A673 (cell line): ENCODE measurements around the gene OR51M1. TPM values are rescaled to one million over a fixed set of nuclear protein-coding genes. Genes with fewer than 3 reads are reported as not detected.
"Not testable (repeated sequence)": the region's sequence is repeated elsewhere in the genome, so short reads cannot be mapped to it uniquely, and the experiment has no call there.

Experiments used
- BruUV-seq: library from RNA; stranded (reverse); fragments of 400-500 nt; replicated peaks from 2 replicates; lab custom pipeline; 2021; lab: Mats Ljungman, UMichigan
- CTCF ChIA-PET: fragments of 300-600 bp; sonication (Branson Sonifier 250); formaldehyde crosslinking; loops from one replicate; lab custom pipeline; 2022; ENCODE audit warnings: antibody characterized with exemption; lab: Charles Lee
- POLR2A ChIA-PET: fragments of 300-600 bp; sonication (Branson Sonifier 250); formaldehyde crosslinking; loops from one replicate; lab custom pipeline; 2022; ENCODE audit warnings: antibody characterized with exemption; ENCODE audit not compliant: low non-redundant PET; lab: Charles Lee
- DNase-seq: peaks from one replicate; pipeline ENCODE4 v3.0.0-alpha.2; 2015; ENCODE audit warnings: low spot score
- H3K27ac ChIP-seq: fragments of 200-600 bp; sonication (generic); 2 replicates; pipeline ENCODE4 v1.5.1; 2016; ENCODE audit warnings: mixed run types, low read depth, mild to moderate bottlenecking, mixed read lengths, antibody characterized with exemption, low read length; ENCODE audit not compliant: poor library complexity, severe bottlenecking
- H3K27me3 ChIP-seq: fragments of 200-600 bp; sonication (generic); replicated peaks from 2 replicates; pipeline ENCODE4 v1.6.1; 2017; ENCODE audit warnings: mixed run types, low read depth, mild to moderate bottlenecking, mixed read lengths, antibody characterized with exemption, low read length; ENCODE audit not compliant: insufficient read depth, poor library complexity
- H3K36me3 ChIP-seq: fragments of 200-600 bp; sonication (generic); 2 replicates; pipeline ENCODE4 v1.6.1; 2016; ENCODE audit warnings: mixed run types, mild to moderate bottlenecking, mixed read lengths, antibody characterized with exemption, low read length; ENCODE audit not compliant: insufficient read depth, poor library complexity, severe bottlenecking
- H3K4me1 ChIP-seq: fragments of 200-600 bp; sonication (generic); 2 replicates; pipeline ENCODE4 v1.6.1; 2017; ENCODE audit warnings: mixed run types, mild to moderate bottlenecking, mixed read lengths, antibody characterized with exemption, low read length; ENCODE audit not compliant: insufficient read depth, poor library complexity, severe bottlenecking
- H3K4me3 ChIP-seq: fragments of 200-600 bp; sonication (generic); 2 replicates; pipeline ENCODE4 v1.5.1; 2016; ENCODE audit warnings: low read depth, mixed run types, mild to moderate bottlenecking, mixed read lengths, low read length; ENCODE audit not compliant: poor library complexity, severe bottlenecking
- H3K9me3 ChIP-seq: fragments of 200-600 bp; sonication (generic); 2 replicates; pipeline ENCODE4 v1.6.1; 2016; ENCODE audit warnings: mixed run types, low read depth, mild to moderate bottlenecking, mixed read lengths, antibody characterized with exemption, low read length; ENCODE audit not compliant: poor library complexity, severe bottlenecking
- EZH2 ChIP-seq: fragments of 200-600 bp; sonication (generic); IDR thresholded peaks from 2 replicates; pipeline ENCODE4 v1.6.1; 2017; ENCODE audit warnings: borderline replicate concordance, low read depth, mild to moderate bottlenecking, mixed read lengths, antibody characterized with exemption, low read length; ENCODE audit not compliant: poor library complexity, severe bottlenecking
- intact Hi-C: fragments of 100-400 bp; cut with micrococcal nuclease; formaldehyde crosslinking; loops from one replicate; pipeline ENCODE4 v1.10.0; 2022; ENCODE audit not compliant: unreplicated experiment
- total RNA-seq: library from RNA; stranded (reverse); gene quantifications from 2 replicates; pipeline ENCODE4 v1.2.3, GENCODE V29; 2021
- TF ChIP-seq, protein P1 (sequence below): fragments of 300-800, 200-600 bp; sonication (generic); conservative IDR thresholded peaks from 2 replicates; pipeline ENCODE4 v1.5.1; 2017; ENCODE audit warnings: low read depth, mild to moderate bottlenecking, antibody characterized with exemption, low read length, moderate library complexity, mixed read lengths

OR51M1 gene
- total RNA-seq, 1 experiment from 2014 or later = not detected

GRCh38 chr11:5348551-5349194 lies 34.9 kb upstream of the OR51M1 start:
- Histone ChIP-seq H3K9me3 (no peaks in the 10 kb centered on the region), H3K36me3 (no peaks in the 10 kb centered on the region), H3K27ac (no peak overlapping the region), H3K27me3 (no peaks in the 10 kb centered on the region), H3K4me3 (no peak overlapping the region), H3K4me1 (no peaks in the 10 kb centered on the region)
- TF ChIP-seq, protein P1, sequence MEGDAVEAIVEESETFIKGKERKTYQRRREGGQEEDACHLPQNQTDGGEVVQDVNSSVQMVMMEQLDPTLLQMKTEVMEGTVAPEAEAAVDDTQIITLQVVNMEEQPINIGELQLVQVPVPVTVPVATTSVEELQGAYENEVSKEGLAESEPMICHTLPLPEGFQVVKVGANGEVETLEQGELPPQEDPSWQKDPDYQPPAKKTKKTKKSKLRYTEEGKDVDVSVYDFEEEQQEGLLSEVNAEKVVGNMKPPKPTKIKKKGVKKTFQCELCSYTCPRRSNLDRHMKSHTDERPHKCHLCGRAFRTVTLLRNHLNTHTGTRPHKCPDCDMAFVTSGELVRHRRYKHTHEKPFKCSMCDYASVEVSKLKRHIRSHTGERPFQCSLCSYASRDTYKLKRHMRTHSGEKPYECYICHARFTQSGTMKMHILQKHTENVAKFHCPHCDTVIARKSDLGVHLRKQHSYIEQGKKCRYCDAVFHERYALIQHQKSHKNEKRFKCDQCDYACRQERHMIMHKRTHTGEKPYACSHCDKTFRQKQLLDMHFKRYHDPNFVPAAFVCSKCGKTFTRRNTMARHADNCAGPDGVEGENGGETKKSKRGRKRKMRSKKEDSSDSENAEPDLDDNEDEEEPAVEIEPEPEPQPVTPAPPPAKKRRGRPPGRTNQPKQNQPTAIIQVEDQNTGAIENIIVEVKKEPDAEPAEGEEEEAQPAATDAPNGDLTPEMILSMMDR = no peak
- TF ChIP-seq EZH2 = no peak
- ChIA-PET POLR2A (no interaction called here), CTCF (no interaction called here)
- intact Hi-C loops = no loop called here
- DNase-seq = no peak
- no TSS peak for BruUV-seq

- Histone ChIP-seq H3K27ac (no peak overlapping the region), H3K27me3 (no peaks in the 10 kb centered on the region), H3K4me1 (no peaks in the 10 kb centered on the region), H3K36me3 (no peaks in the 10 kb centered on the region), H3K9me3 (no peaks in the 10 kb centered on the region), H3K4me3 (no peak overlapping the region)
- POLR2A ChIA-PET = no interaction called here
- CTCF ChIA-PET = no interaction called here
- BruUV-seq = no TSS peak
- TF ChIP-seq, protein P1 = no peak
- no peak for TF ChIP-seq EZH2
- intact Hi-C loops = no loop called here
- DNase-seq = no peak
These were observed 34.1 kb upstream of the OR51M1 start for GRCh38 chr11:5349550-5349949.

- POLR2A ChIA-PET = no interaction called here
These were observed 32.4 kb upstream of the OR51M1 start, which contains the start of gene OR51B6 for GRCh38 chr11:5351208-5351607. TSS of gene OR51B6 (plus strand) at chr11:5351508. CDS start at chr11:5351508, 0 bp downstream.

DNA sequence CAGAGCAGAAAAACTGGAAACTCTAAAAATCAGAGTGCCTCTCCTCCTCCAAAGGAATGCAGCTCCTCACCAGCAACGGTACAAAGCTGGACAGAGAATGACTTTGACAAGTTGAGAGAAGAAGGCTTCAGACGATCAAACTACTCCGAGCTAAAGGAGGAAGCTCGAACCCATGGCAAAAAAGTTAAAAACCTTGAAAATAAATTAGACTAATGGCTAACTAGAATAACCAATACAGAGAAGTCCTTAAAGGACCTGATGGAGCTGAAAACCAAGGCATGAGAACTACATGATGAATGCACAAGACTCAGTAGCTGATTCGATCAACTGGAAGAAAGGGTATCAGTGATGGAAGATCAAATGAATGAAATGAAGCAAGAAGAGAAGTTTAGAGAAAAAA lies 27.6 kb upstream of the OR51M1 start:
- intact Hi-C loops, H3K4me1 ChIP-seq, H3K27ac ChIP-seq, H3K27me3 ChIP-seq, DNase-seq, H3K4me3 ChIP-seq, BruUV-seq, H3K9me3 ChIP-seq, H3K36me3 ChIP-seq, POLR2A ChIA-PET, CTCF ChIA-PET: not testable (repeated sequence)

More at GRCh38 chr11:5351208-5351607, 32.4 kb upstream of the OR51M1 start, which contains the start of gene OR51B6:
- DNase-seq = no peak
- intact Hi-C loops = no loop called here
- no peak within 1 kb of the TSS for H3K4me3 ChIP-seq
- no peaks in the 10 kb centered on the region for H3K36me3 ChIP-seq
- H3K9me3 ChIP-seq = no peaks in the 10 kb centered on the region
- no peaks in the 10 kb centered on the region for H3K4me1 ChIP-seq
- no TSS peak for BruUV-seq
- H3K27ac ChIP-seq = no peak within 1 kb of the TSS
- CTCF ChIA-PET = no interaction called here
- no peaks in the 10 kb centered on the region for H3K27me3 ChIP-seq
- TF ChIP-seq EZH2 = no peak
- TF ChIP-seq, protein P1 = no peak
